ENCODE measurements around the gene TSNAX. TPM values are rescaled to one million over a fixed set of nuclear protein-coding genes. Genes with fewer than 3 reads are reported as not detected.
"Not testable (repeated sequence)": the region's sequence is repeated elsewhere in the genome, so short reads cannot be mapped to it uniquely, and the experiment has no call there.

TSNAX gene
- total RNA-seq, 1 experiment from 2014 or later = 60.0 TPM

DNA sequence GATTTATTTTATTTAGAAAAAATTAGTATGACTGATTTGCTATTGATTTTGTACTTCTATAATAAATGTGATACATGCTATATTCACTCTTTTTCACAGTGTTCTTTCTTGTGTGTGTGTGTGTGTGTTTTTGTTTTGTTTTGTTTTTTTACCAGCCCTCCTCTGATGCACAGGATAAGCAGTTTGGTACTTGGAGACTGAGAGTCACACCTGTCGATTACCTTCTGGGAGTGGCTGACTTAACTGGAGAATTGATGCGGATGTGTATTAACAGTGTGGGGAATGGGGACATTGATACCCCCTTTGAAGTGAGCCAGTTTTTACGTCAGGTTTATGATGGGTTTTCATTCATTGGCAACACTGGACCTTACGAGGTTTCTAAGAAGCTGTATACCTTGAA is 35.9 kb downstream of the TSNAX start:
- intact Hi-C loops (cut with micrococcal nuclease; ENCODE audit: unreplicated experiment) = no loop called here
- no peak overlapping the region for H3K27ac ChIP-seq (ENCODE audit: low read depth, low read length, poor library complexity, severe bottlenecking)
- no peaks in the 10 kb centered on the region for H3K4me1 ChIP-seq (ENCODE audit: insufficient read depth, low read length, poor library complexity, severe bottlenecking)
- no peak overlapping the region for H3K4me3 ChIP-seq (ENCODE audit: low read depth, low read length, poor library complexity, severe bottlenecking)
- H3K36me3 ChIP-seq (ENCODE audit: insufficient read depth, low read length, poor library complexity, severe bottlenecking) = peaks cover 26% of the 10 kb centered on the region
- H3K27me3 ChIP-seq (replicated peaks; ENCODE audit: insufficient read depth, low read depth, low read length, poor library complexity) = no peaks in the 10 kb centered on the region
- CTCF ChIA-PET = no interaction called here
- TF ChIP-seq, protein P1, sequence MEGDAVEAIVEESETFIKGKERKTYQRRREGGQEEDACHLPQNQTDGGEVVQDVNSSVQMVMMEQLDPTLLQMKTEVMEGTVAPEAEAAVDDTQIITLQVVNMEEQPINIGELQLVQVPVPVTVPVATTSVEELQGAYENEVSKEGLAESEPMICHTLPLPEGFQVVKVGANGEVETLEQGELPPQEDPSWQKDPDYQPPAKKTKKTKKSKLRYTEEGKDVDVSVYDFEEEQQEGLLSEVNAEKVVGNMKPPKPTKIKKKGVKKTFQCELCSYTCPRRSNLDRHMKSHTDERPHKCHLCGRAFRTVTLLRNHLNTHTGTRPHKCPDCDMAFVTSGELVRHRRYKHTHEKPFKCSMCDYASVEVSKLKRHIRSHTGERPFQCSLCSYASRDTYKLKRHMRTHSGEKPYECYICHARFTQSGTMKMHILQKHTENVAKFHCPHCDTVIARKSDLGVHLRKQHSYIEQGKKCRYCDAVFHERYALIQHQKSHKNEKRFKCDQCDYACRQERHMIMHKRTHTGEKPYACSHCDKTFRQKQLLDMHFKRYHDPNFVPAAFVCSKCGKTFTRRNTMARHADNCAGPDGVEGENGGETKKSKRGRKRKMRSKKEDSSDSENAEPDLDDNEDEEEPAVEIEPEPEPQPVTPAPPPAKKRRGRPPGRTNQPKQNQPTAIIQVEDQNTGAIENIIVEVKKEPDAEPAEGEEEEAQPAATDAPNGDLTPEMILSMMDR (conservative IDR thresholded peaks at IDR 0.05; ENCODE audit: low read depth, low read length) = no peak
- TF ChIP-seq EZH2 (IDR thresholded peaks at IDR 0.05; ENCODE audit: borderline replicate concordance, low read depth, low read length, poor library complexity, severe bottlenecking) = no peak
- DNase-seq (ENCODE audit: low spot score) = no peak
- POLR2A ChIA-PET (ENCODE audit: low non-redundant PET) = no interaction called here
- no TSS peak for BruUV-seq (replicated peaks)
- H3K9me3 ChIP-seq (ENCODE audit: low read depth, low read length, poor library complexity, severe bottlenecking) = no peaks in the 10 kb centered on the region

DNA sequence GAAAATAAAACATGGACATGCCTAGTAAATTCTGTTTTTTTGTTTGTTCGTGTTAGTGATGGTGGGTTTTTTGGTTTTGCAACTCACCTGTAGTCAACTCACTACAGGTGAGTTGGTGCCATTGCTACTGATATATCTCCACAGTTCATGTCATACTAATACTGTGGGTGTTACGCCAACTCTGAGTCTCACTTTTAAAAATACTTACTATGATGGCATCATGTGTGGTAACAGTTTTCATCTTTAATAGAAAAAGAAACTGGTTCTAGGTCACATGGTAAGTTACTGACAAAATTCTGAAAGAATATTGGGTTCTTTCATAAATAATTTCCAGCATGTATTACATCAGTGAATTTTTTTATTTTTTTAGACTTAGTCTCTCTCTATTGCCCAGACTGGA is 38.0 kb downstream of the TSNAX start:
- no peaks in the 10 kb centered on the region for H3K9me3 ChIP-seq (ENCODE audit: low read depth, low read length, poor library complexity, severe bottlenecking)
- H3K27ac ChIP-seq (ENCODE audit: low read depth, low read length, poor library complexity, severe bottlenecking) = no peak overlapping the region
- H3K4me3 ChIP-seq (ENCODE audit: low read depth, low read length, poor library complexity, severe bottlenecking) = no peak overlapping the region
- peaks cover 21% of the 10 kb centered on the region for H3K36me3 ChIP-seq (ENCODE audit: insufficient read depth, low read length, poor library complexity, severe bottlenecking)
- POLR2A ChIA-PET (ENCODE audit: low non-redundant PET) = no interaction called here
- TF ChIP-seq, protein P1 (conservative IDR thresholded peaks at IDR 0.05; ENCODE audit: low read depth, low read length) = no peak
- no peak for TF ChIP-seq EZH2 (IDR thresholded peaks at IDR 0.05; ENCODE audit: borderline replicate concordance, low read depth, low read length, poor library complexity, severe bottlenecking)
- no peaks in the 10 kb centered on the region for H3K27me3 ChIP-seq (replicated peaks; ENCODE audit: insufficient read depth, low read depth, low read length, poor library complexity)
- H3K4me1 ChIP-seq (ENCODE audit: insufficient read depth, low read length, poor library complexity, severe bottlenecking) = no peaks in the 10 kb centered on the region
- intact Hi-C loops (cut with micrococcal nuclease; ENCODE audit: unreplicated experiment) = loop anchor here (5.0 kb wide), 1 partner anchor 49 kb away; no protein-coding TSS in a partner anchor
- BruUV-seq (replicated peaks) = no TSS peak
- no peak for DNase-seq (ENCODE audit: low spot score)
- CTCF ChIA-PET = no interaction called here

DNA sequence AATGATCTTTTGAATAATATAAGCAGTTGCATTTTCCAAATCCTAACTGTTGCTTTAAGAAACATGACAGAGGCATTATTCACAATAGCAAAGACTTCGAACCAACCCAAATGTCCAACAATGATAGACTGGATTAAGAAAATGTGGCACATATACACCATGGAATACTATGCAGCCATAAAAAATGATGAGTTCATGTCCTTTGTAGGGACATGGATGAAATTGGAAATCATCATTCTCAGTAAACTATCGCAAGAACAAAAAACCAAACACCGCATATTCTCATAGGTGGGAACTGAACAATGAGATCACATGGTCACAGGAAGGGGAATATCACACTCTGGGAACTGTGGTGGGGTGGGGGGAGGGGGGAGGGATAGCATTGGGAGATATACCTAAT is 41.8 kb downstream of the TSNAX start:
- POLR2A ChIA-PET (ENCODE audit: low non-redundant PET); CTCF ChIA-PET; intact Hi-C loops (cut with micrococcal nuclease; ENCODE audit: unreplicated experiment): not testable (repeated sequence)

DNA sequence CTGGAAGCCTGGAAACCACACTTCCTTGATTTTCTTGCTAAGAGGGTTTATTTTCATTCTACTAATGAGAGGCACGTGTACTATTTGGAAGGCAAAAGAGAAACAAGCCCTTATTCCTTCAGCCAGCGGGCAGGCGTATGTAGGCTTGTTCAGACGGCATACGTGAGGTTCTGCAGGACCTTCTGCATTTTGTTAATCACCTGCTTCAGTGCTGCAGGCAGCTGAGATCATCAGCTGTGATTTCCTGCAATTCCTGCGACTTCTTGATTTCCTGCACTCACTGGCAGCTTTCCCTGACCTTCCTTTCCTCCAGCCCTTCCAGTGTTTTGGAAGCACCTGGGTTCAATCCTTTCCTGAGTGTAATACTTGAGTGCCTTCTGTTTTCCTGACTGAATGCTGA is 43.4 kb downstream of the TSNAX start:
- TF ChIP-seq, protein P1 (conservative IDR thresholded peaks at IDR 0.05; ENCODE audit: low read depth, low read length) = no peak
- BruUV-seq (replicated peaks) = no TSS peak
- no peak for DNase-seq (ENCODE audit: low spot score)
- H3K36me3 ChIP-seq (ENCODE audit: insufficient read depth, low read length, poor library complexity, severe bottlenecking) = no peaks in the 10 kb centered on the region
- H3K4me3 ChIP-seq (ENCODE audit: low read depth, low read length, poor library complexity, severe bottlenecking) = no peak overlapping the region
- no peaks in the 10 kb centered on the region for H3K9me3 ChIP-seq (ENCODE audit: low read depth, low read length, poor library complexity, severe bottlenecking)
- H3K27ac ChIP-seq (ENCODE audit: low read depth, low read length, poor library complexity, severe bottlenecking) = no peak overlapping the region
- ChIA-PET POLR2A (ENCODE audit: low non-redundant PET) (no interaction called here), CTCF (no interaction called here)
- H3K4me1 ChIP-seq (ENCODE audit: insufficient read depth, low read length, poor library complexity, severe bottlenecking) = no peaks in the 10 kb centered on the region
- H3K27me3 ChIP-seq (replicated peaks; ENCODE audit: insufficient read depth, low read depth, low read length, poor library complexity) = no peaks in the 10 kb centered on the region
- intact Hi-C loops (cut with micrococcal nuclease; ENCODE audit: unreplicated experiment) = no loop called here

More for the DNA sequence above, 41.8 kb downstream of the TSNAX start:
- not testable (repeated sequence) for H3K4me1 ChIP-seq (ENCODE audit: insufficient read depth, low read length, poor library complexity, severe bottlenecking); H3K4me3 ChIP-seq (ENCODE audit: low read depth, low read length, poor library complexity, severe bottlenecking); H3K27me3 ChIP-seq (replicated peaks; ENCODE audit: insufficient read depth, low read depth, low read length, poor library complexity); BruUV-seq (replicated peaks); H3K27ac ChIP-seq (ENCODE audit: low read depth, low read length, poor library complexity, severe bottlenecking); H3K9me3 ChIP-seq (ENCODE audit: low read depth, low read length, poor library complexity, severe bottlenecking); DNase-seq (ENCODE audit: low spot score); H3K36me3 ChIP-seq (ENCODE audit: insufficient read depth, low read length, poor library complexity, severe bottlenecking)
